H1 (cell line): ENCODE measurements around the gene KCNN1. TPM values are rescaled to one million over a fixed set of nuclear protein-coding genes. Genes with fewer than 3 reads are reported as not detected.

ENCODE experiments used
- CTCF ChIA-PET: fragments of 300-600 bp; sonication (Branson Sonifier 250); formaldehyde crosslinking; loops from one replicate; lab custom pipeline; 2021; ENCODE audit not compliant: partially characterized antibody; lab: Charles Lee
- POLR2A ChIA-PET: fragments of 300-600 bp; sonication (Branson Sonifier 250); formaldehyde crosslinking; loops from one replicate; lab custom pipeline; 2021; ENCODE audit warnings: inconsistent platforms; ENCODE audit not compliant: partially characterized antibody; lab: Charles Lee
- DNase-seq, 2 experiments: peaks; one replicate each; pipeline versions ENCODE4 v3.0.0 to v3.0.0-alpha.2; 2010 to 2022; ENCODE audit warnings: low spot score in 2 of 2, low read depth in 1 of 2, mixed read lengths in 1 of 2
- FAIRE-seq: peaks from 2 replicates; lab custom pipeline; 2011; peaks lifted over from hg19 to GRCh38; lab: Jason Lieb, UNC
- H2AFZ ChIP-seq: 2 replicates; pipeline ENCODE4 v1.8.1; 2012; ENCODE audit warnings: low read length, inconsistent platforms
- H2AK5ac ChIP-seq: 2 replicates; pipeline ENCODE4 v1.6.1; 2013; ENCODE audit warnings: low read depth, low read length
- H2BK120ac ChIP-seq: replicated peaks from 2 replicates; pipeline ENCODE3; 2013; ENCODE audit warnings: low read depth, low read length, inconsistent platforms
- H2BK12ac ChIP-seq: 2 replicates; pipeline ENCODE4 v1.6.1; 2013; ENCODE audit warnings: low read depth, low read length
- H2BK15ac ChIP-seq: 2 replicates; pipeline ENCODE4 v1.6.1; 2013; ENCODE audit warnings: low read length
- H2BK20ac ChIP-seq: 2 replicates; pipeline ENCODE4 v1.6.1; 2013; ENCODE audit warnings: low read length
- H2BK5ac ChIP-seq: 2 replicates; pipeline ENCODE4 v1.6.1; 2013; ENCODE audit warnings: low read depth, low read length
- H3K14ac ChIP-seq: 2 replicates; pipeline ENCODE4 v1.6.1; 2013; ENCODE audit warnings: inconsistent platforms; ENCODE audit not compliant: insufficient read length
- H3K18ac ChIP-seq: 2 replicates; pipeline ENCODE4 v1.6.1; 2013; ENCODE audit warnings: low read length; ENCODE audit errors: extremely low read depth
- H3K23ac ChIP-seq: 2 replicates; pipeline ENCODE4 v1.6.1; 2013; ENCODE audit warnings: inconsistent platforms; ENCODE audit not compliant: insufficient read length
- H3K23me2 ChIP-seq: 2 replicates; pipeline ENCODE4 v1.6.1; 2013; ENCODE audit warnings: low read depth, low read length
- H3K27ac ChIP-seq: 2 replicates; pipeline ENCODE4 v1.6.1; 2011; ENCODE audit warnings: low read depth, low read length, inconsistent platforms
- H3K27me3 ChIP-seq, 4 experiments: replicated peaks in 1 of 4; 1 replicate in 1 of 4; 2 replicates in 3 of 4; pipeline versions ENCODE4 v1.6.1 to v1.8.1; 2011 to 2013; ENCODE audit warnings: low read length in 3 of 4, mild to moderate bottlenecking in 3 of 4, inconsistent platforms in 2 of 4, mixed read lengths in 2 of 4, moderate library complexity in 1 of 4; ENCODE audit not compliant: control insufficient read depth in 3 of 4, insufficient read depth in 3 of 4; ENCODE audit errors: extremely low read depth in 1 of 4
- H3K36me3 ChIP-seq, 4 experiments: 2 replicates each; pipeline versions ENCODE4 v1.6.1 to v1.8.1; 2011 to 2013; ENCODE audit warnings: mild to moderate bottlenecking in 4 of 4, low read length in 3 of 4, moderate library complexity in 2 of 4, control low read depth in 1 of 4, inconsistent platforms in 1 of 4; ENCODE audit not compliant: insufficient read depth in 4 of 4, control insufficient read depth in 2 of 4
- H3K4ac ChIP-seq: replicated peaks from 2 replicates; pipeline ENCODE3; 2013; ENCODE audit warnings: low read length, low read depth, mixed read lengths, inconsistent platforms; ENCODE audit not compliant: insufficient read length
- H3K4me1 ChIP-seq, 4 experiments: replicated peaks in 1 of 4; 1 replicate in 1 of 4; 2 replicates in 3 of 4; pipeline versions ENCODE4 v1.6.1 to v1.8.1; 2011 to 2013; ENCODE audit warnings: low read length in 3 of 4, inconsistent platforms in 2 of 4, mixed read lengths in 1 of 4; ENCODE audit not compliant: insufficient read depth in 4 of 4, control insufficient read depth in 3 of 4
- H3K4me2 ChIP-seq, 2 experiments: 2 replicates each; pipeline versions ENCODE4 v1.6.1 to v1.8.1; 2011 to 2013; ENCODE audit warnings: low read depth in 2 of 2, low read length in 2 of 2, control low read depth in 1 of 2, inconsistent platforms in 1 of 2, mild to moderate bottlenecking in 1 of 2; ENCODE audit not compliant: insufficient read depth in 1 of 2
- H3K4me3 ChIP-seq, 4 experiments: fragments of 200-600, 300-600 bp in 1 of 4; sonication (generic), shearing (Covaris generic), sonication (Bioruptor Twin) in 1 of 4; 2 replicates each; pipeline versions ENCODE4 v1.5.1 to v1.8.1; 2011 to 2016; ENCODE audit warnings: low read length in 4 of 4, low read depth in 3 of 4, control low read depth in 2 of 4, inconsistent platforms in 2 of 4, mild to moderate bottlenecking in 2 of 4, mixed read lengths in 1 of 4, moderate library complexity in 1 of 4; ENCODE audit not compliant: insufficient read depth in 2 of 4; ENCODE audit errors: extremely low read depth in 1 of 4
- H3K56ac ChIP-seq: replicated peaks from 2 replicates; pipeline ENCODE3; 2013; ENCODE audit warnings: low read depth, mild to moderate bottlenecking, mixed read lengths, low read length, inconsistent platforms; ENCODE audit not compliant: insufficient read length
- H3K79me1 ChIP-seq: 2 replicates; pipeline ENCODE4 v1.6.1; 2013; ENCODE audit warnings: low read depth, low read length, control low read depth
- H3K79me2 ChIP-seq, 2 experiments: 2 replicates each; pipeline versions ENCODE4 v1.6.1 to v1.8.1; 2012 to 2013; ENCODE audit warnings: low read length in 2 of 2, mild to moderate bottlenecking in 2 of 2, inconsistent platforms in 1 of 2; ENCODE audit not compliant: insufficient read depth in 2 of 2, control insufficient read depth in 1 of 2
- H3K9ac ChIP-seq, 4 experiments: replicated peaks in 1 of 4; 1 replicate in 1 of 4; 2 replicates in 3 of 4; pipeline versions ENCODE4 v1.6.1 to v1.8.1; 2011 to 2013; ENCODE audit warnings: low read depth in 3 of 4, low read length in 3 of 4, control low read depth in 2 of 4, mild to moderate bottlenecking in 2 of 4, moderate library complexity in 2 of 4, inconsistent platforms in 1 of 4; ENCODE audit errors: extremely low read depth in 1 of 4
- H3K9me3 ChIP-seq, 2 experiments: 2 replicates each; pipeline versions ENCODE4 v1.6.1 to v1.8.1; 2012 to 2013; ENCODE audit warnings: mild to moderate bottlenecking in 2 of 2, moderate library complexity in 2 of 2, control low read depth in 1 of 2, inconsistent platforms in 1 of 2, low read depth in 1 of 2, low read length in 1 of 2, mixed read lengths in 1 of 2; ENCODE audit not compliant: insufficient read depth in 2 of 2
- H4K20me1 ChIP-seq, 2 experiments: replicated peaks in 1 of 2; 2 replicates each; pipeline versions ENCODE3 to v1.8.1; 2011 to 2013; ENCODE audit warnings: inconsistent platforms in 2 of 2, low read length in 2 of 2, mild to moderate bottlenecking in 1 of 2; ENCODE audit not compliant: insufficient read depth in 2 of 2, control insufficient read depth in 1 of 2
- H4K5ac ChIP-seq: 2 replicates; pipeline ENCODE4 v1.6.1; 2013; ENCODE audit warnings: low read length, low read depth, mixed read lengths, inconsistent platforms; ENCODE audit not compliant: insufficient read length
- H4K8ac ChIP-seq: 2 replicates; pipeline ENCODE4 v1.8.0; 2013; ENCODE audit warnings: mild to moderate bottlenecking, moderate library complexity, low read length, inconsistent platforms; ENCODE audit not compliant: insufficient read depth; ENCODE audit errors: extremely low read depth
- H4K91ac ChIP-seq: replicated peaks from 2 replicates; pipeline ENCODE3; 2013; ENCODE audit warnings: low read length, mixed read lengths, inconsistent platforms; ENCODE audit not compliant: insufficient read length
- BRCA1 ChIP-seq: IDR thresholded peaks from 2 replicates; pipeline ENCODE4 v1.6.1; 2012; ENCODE audit warnings: low read depth, low read length, improper control_type of control experiment
- CHD2 ChIP-seq: IDR thresholded peaks from 2 replicates; pipeline ENCODE4 v1.6.1; 2012; ENCODE audit warnings: low read length, improper control_type of control experiment
- CTBP2 ChIP-seq: IDR thresholded peaks from 2 replicates; pipeline ENCODE4 v1.7.0; 2011; ENCODE audit warnings: borderline replicate concordance, mild to moderate bottlenecking, moderate library complexity, mixed read lengths, low read length; ENCODE audit not compliant: insufficient read depth, insufficient read length
- EZH2 ChIP-seq: fragments of 200-600 bp; sonication (generic); IDR thresholded peaks from 2 replicates; pipeline ENCODE4 v1.7.1; 2012; ENCODE audit warnings: low read depth, mild to moderate bottlenecking, moderate library complexity, low read length, inconsistent platforms; ENCODE audit not compliant: severe bottlenecking
- KDM5A ChIP-seq: fragments of 200-600 bp; IDR thresholded peaks from 2 replicates; pipeline ENCODE4 v1.7.1; 2012; ENCODE audit warnings: mild to moderate bottlenecking, low read length, inconsistent platforms, mixed read lengths
- NANOG ChIP-seq: IDR thresholded peaks from 2 replicates; pipeline ENCODE4 v1.6.1; 2011; ENCODE audit warnings: low read length, low read depth, mild to moderate bottlenecking, inconsistent platforms; ENCODE audit not compliant: insufficient read depth, poor library complexity, severe bottlenecking
- RAD21 ChIP-seq, 2 experiments: IDR thresholded peaks in 1 of 2; conservative IDR thresholded peaks in 1 of 2; 2 replicates each; pipeline ENCODE4 v1.6.1; 2011; ENCODE audit warnings: low read depth in 2 of 2, low read length in 2 of 2, improper control_type of control experiment in 1 of 2, inconsistent platforms in 1 of 2, mild to moderate bottlenecking in 1 of 2, moderate library complexity in 1 of 2
- SAP30 ChIP-seq: fragments of 300-600 bp; sonication (generic); IDR thresholded peaks from 2 replicates; pipeline ENCODE4 v1.7.1; 2012; ENCODE audit warnings: low read length, moderate library complexity, mild to moderate bottlenecking, inconsistent platforms; ENCODE audit not compliant: insufficient read depth, insufficient replicate concordance
- SIN3A ChIP-seq, 2 experiments: IDR thresholded peaks in 1 of 2; conservative IDR thresholded peaks in 1 of 2; 2 replicates each; pipeline ENCODE4 v1.6.1; 2011 to 2012; ENCODE audit warnings: low read length in 2 of 2, improper control_type of control experiment in 1 of 2, low read depth in 1 of 2, mild to moderate bottlenecking in 1 of 2
- TAF1 ChIP-seq: IDR thresholded peaks from 2 replicates; pipeline ENCODE4 v1.6.1; 2011; ENCODE audit warnings: mild to moderate bottlenecking, low read depth, low read length
- YY1 ChIP-seq: IDR thresholded peaks from 2 replicates; pipeline ENCODE4 v1.6.1; 2011; ENCODE audit warnings: low read depth, mild to moderate bottlenecking, low read length
- WGBS, 2 experiments: shearing (Covaris generic) in 1 of 2; methylation state at CpG; one replicate each; pipeline versions ENCODE4 v1.1.6 to v1.1.7; 2013 to 2015; ENCODE audit warnings: low lambda C conversion rate in 2 of 2, mixed read lengths in 2 of 2, inconsistent platforms in 1 of 2, low coverage in 1 of 2, missing lambda C conversion rate in 1 of 2; ENCODE audit not compliant: insufficient replicate concordance in 2 of 2, insufficient coverage in 1 of 2, insufficient read length in 1 of 2; ENCODE audit errors: extremely low coverage in 1 of 2, missing lambda C conversion rate in 1 of 2; 5-methylcytosine and 5-hydroxymethylcytosine counted together
- polyA plus RNA-seq, 7 experiments: library from polyadenylated mRNA; depleted of rRNA in 3 of 7; stranded (reverse) in 5 of 7; unstranded in 2 of 7; fragments of >200 nt in 5 of 7; fragments of 200-250 nt in 2 of 7; gene quantifications; 1 replicate in 5 of 7; 2 replicates in 1 of 7; 4 replicates in 1 of 7; pipeline versions ENCODE4 v1.2.1 to v1.2.3, GENCODE V29; 2011 to 2013; ENCODE audit warnings: missing spikeins in 2 of 7, mixed read lengths in 2 of 7
- total RNA-seq: library from RNA; stranded (reverse); fragmentation: NEBNext Ultra II Directional; extraction: Animal tissue kit (Norgen Biotek cat#: 25700); gene quantifications from 2 replicates; pipeline ENCODE4 v1.2.1, GENCODE V29; 2021
- TF ChIP-seq, protein P1 (sequence below): IDR thresholded peaks from 2 replicates; pipeline ENCODE4 v1.6.1; 2011; ENCODE audit warnings: low read length, improper control_type of control experiment

KCNN1 gene
- total and polyA plus RNA-seq, 2 of the 8 experiments (the other 6 are each of a cell fraction or from before 2014, with no cell fraction given) = 11.0 to 12.5 TPM

DNA sequence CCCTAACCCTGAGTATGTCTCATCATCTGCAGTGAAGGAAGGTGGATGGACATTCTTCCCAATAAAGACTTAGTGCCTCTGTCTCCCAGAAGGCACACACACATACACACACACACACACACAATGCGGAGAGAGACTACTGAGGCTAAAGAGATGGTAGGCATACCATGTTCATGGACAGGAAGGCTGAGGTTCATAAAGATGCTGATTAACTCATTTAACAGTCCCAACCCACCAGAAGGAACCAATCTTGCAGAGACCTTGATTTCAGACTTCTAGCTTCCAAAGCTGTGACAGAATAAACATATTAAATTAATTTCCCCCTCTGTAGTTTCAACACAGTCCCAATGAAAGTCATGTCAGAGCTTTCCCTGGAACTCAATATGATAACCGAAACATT lies 74.1 kb downstream of the KCNN1 start:
- no peak for DNase-seq
- Histone ChIP-seq H3K4me2 (no peak overlapping the region), H3K9me3 (no peaks in the 10 kb centered on the region), H3K4me3 (no peak overlapping the region), H2BK120ac (no peak overlapping the region), H3K4me1 (peaks cover 0 to 3% (median 1%) of the 10 kb centered on the region in 4 experiments; a peak in 2 of 7 replicates), H3K36me3 (no peaks in the 10 kb centered on the region), H3K27ac (no peak overlapping the region), H3K23ac (no peak overlapping the region), H3K79me2 (no peaks in the 10 kb centered on the region), H3K27me3 (no peaks in the 10 kb centered on the region), H2BK20ac (no peak overlapping the region), H4K20me1 (peaks cover 0 to 1% of the 10 kb centered on the region in 2 experiments), H2AK5ac (no peak overlapping the region), H3K79me1 (no peaks in the 10 kb centered on the region), H4K8ac (no peak overlapping the region), H2BK5ac (no peak overlapping the region), H2BK15ac (no peak overlapping the region), H2AFZ (no peak overlapping the region), H3K23me2 (no peaks in the 10 kb centered on the region), H3K9ac (no peak overlapping the region), H4K5ac (no peak overlapping the region), H2BK12ac (no peak overlapping the region), H3K4ac (no peak overlapping the region), H3K14ac (no peak overlapping the region), H3K18ac (no peak overlapping the region), H4K91ac (no peak overlapping the region), H3K56ac (no peak overlapping the region)
- 90% methylated on average over 2 of the region's 2 CpGs; no CpG with 5 or more reads in 1 of the 2 experiments for WGBS, 2 experiments
- ChIA-PET POLR2A (no interaction called here), CTCF (interaction anchor here (1.1 kb wide), 1 partner anchor 18 kb away, joined by 4 read pairs; no protein-coding TSS in a partner anchor)
- FAIRE-seq = no peak
- TF ChIP-seq TAF1 (no peak), CHD2 (no peak), CTBP2 (no peak), BRCA1 (no peak), KDM5A (no peak), SAP30 (no peak), RAD21 (IDR thresholded peaks at IDR 0.05 in 1 of 2, conservative IDR thresholded peaks at IDR 0.05 in 1 of 2; ENCODE audit: low read depth in 2 of 2, low read length in 2 of 2) (no peak), NANOG (no peak), EZH2 (no peak), YY1 (no peak), SIN3A (conservative IDR thresholded peaks at IDR 0.05 in 1 of 2, IDR thresholded peaks at IDR 0.05 in 1 of 2; ENCODE audit: low read depth in 1 of 2, low read length in 2 of 2) (no peak)
- TF ChIP-seq, protein P1, sequence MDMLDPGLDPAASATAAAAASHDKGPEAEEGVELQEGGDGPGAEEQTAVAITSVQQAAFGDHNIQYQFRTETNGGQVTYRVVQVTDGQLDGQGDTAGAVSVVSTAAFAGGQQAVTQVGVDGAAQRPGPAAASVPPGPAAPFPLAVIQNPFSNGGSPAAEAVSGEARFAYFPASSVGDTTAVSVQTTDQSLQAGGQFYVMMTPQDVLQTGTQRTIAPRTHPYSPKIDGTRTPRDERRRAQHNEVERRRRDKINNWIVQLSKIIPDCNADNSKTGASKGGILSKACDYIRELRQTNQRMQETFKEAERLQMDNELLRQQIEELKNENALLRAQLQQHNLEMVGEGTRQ = no peak
